ENCODE results near the gene FFAR4. TPM values are rescaled to one million over a fixed set of nuclear protein-coding genes. Genes with fewer than 3 reads are reported as not detected.

Gene FFAR4
- total RNA-seq, 1 experiment from 2014 or later = not detected

- H3K27ac ChIP-seq (ENCODE audit: low read depth, low read length, poor library complexity, severe bottlenecking) = no peak overlapping the region
- no peaks in the 10 kb centered on the region for H3K36me3 ChIP-seq (ENCODE audit: insufficient read depth, low read length, poor library complexity, severe bottlenecking)
- H3K4me3 ChIP-seq (ENCODE audit: low read depth, low read length, poor library complexity, severe bottlenecking) = no peak overlapping the region
- no peaks in the 10 kb centered on the region for H3K4me1 ChIP-seq (ENCODE audit: insufficient read depth, low read length, poor library complexity, severe bottlenecking)
- H3K9me3 ChIP-seq (ENCODE audit: low read depth, low read length, poor library complexity, severe bottlenecking) = no peaks in the 10 kb centered on the region
- ChIA-PET POLR2A (ENCODE audit: low non-redundant PET) (no interaction called here), CTCF (no interaction called here)
- no TSS peak for BruUV-seq (replicated peaks)
- intact Hi-C loops (cut with micrococcal nuclease; ENCODE audit: unreplicated experiment) = no loop called here
- TF ChIP-seq, protein P1, sequence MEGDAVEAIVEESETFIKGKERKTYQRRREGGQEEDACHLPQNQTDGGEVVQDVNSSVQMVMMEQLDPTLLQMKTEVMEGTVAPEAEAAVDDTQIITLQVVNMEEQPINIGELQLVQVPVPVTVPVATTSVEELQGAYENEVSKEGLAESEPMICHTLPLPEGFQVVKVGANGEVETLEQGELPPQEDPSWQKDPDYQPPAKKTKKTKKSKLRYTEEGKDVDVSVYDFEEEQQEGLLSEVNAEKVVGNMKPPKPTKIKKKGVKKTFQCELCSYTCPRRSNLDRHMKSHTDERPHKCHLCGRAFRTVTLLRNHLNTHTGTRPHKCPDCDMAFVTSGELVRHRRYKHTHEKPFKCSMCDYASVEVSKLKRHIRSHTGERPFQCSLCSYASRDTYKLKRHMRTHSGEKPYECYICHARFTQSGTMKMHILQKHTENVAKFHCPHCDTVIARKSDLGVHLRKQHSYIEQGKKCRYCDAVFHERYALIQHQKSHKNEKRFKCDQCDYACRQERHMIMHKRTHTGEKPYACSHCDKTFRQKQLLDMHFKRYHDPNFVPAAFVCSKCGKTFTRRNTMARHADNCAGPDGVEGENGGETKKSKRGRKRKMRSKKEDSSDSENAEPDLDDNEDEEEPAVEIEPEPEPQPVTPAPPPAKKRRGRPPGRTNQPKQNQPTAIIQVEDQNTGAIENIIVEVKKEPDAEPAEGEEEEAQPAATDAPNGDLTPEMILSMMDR (conservative IDR thresholded peaks at IDR 0.05; ENCODE audit: low read depth, low read length) = no peak
- no peak for TF ChIP-seq EZH2 (IDR thresholded peaks at IDR 0.05; ENCODE audit: borderline replicate concordance, low read depth, low read length, poor library complexity, severe bottlenecking)
- peaks cover 14% of the 10 kb centered on the region for H3K27me3 ChIP-seq (replicated peaks; ENCODE audit: insufficient read depth, low read depth, low read length, poor library complexity)
- DNase-seq (ENCODE audit: low spot score) = no peak
Observed at GRCh38 chr10:93622942-93623341, 56.5 kb downstream of the FFAR4 start.

GRCh38 chr10:93628858-93629257 is 62.4 kb downstream of the FFAR4 start:
- no peak for DNase-seq (ENCODE audit: low spot score)
- no TSS peak for BruUV-seq (replicated peaks)
- intact Hi-C loops (cut with micrococcal nuclease; ENCODE audit: unreplicated experiment) = no loop called here
- POLR2A ChIA-PET (ENCODE audit: low non-redundant PET) = no interaction called here
- TF ChIP-seq EZH2 (IDR thresholded peaks at IDR 0.05; ENCODE audit: borderline replicate concordance, low read depth, low read length, poor library complexity, severe bottlenecking) = no peak
- TF ChIP-seq, protein P1 (conservative IDR thresholded peaks at IDR 0.05; ENCODE audit: low read depth, low read length) = no peak
- Histone ChIP-seq H3K36me3 (ENCODE audit: insufficient read depth, low read length, poor library complexity, severe bottlenecking) (no peaks in the 10 kb centered on the region), H3K4me3 (ENCODE audit: low read depth, low read length, poor library complexity, severe bottlenecking) (no peak overlapping the region), H3K4me1 (ENCODE audit: insufficient read depth, low read length, poor library complexity, severe bottlenecking) (no peaks in the 10 kb centered on the region), H3K27me3 (replicated peaks; ENCODE audit: insufficient read depth, low read depth, low read length, poor library complexity) (no peaks in the 10 kb centered on the region), H3K27ac (ENCODE audit: low read depth, low read length, poor library complexity, severe bottlenecking) (no peak overlapping the region), H3K9me3 (ENCODE audit: low read depth, low read length, poor library complexity, severe bottlenecking) (no peaks in the 10 kb centered on the region)
- CTCF ChIA-PET = no interaction called here

GRCh38 chr10:93629647-93630305 is 63.3 kb downstream of the FFAR4 start:
- no peak for DNase-seq (ENCODE audit: low spot score)

More at GRCh38 chr10:93629647-93630305, 63.3 kb downstream of the FFAR4 start:
- Histone ChIP-seq H3K4me1 (ENCODE audit: insufficient read depth, low read length, poor library complexity, severe bottlenecking) (no peaks in the 10 kb centered on the region), H3K36me3 (ENCODE audit: insufficient read depth, low read length, poor library complexity, severe bottlenecking) (no peaks in the 10 kb centered on the region), H3K27me3 (replicated peaks; ENCODE audit: insufficient read depth, low read depth, low read length, poor library complexity) (no peaks in the 10 kb centered on the region), H3K27ac (ENCODE audit: low read depth, low read length, poor library complexity, severe bottlenecking) (no peak overlapping the region), H3K9me3 (ENCODE audit: low read depth, low read length, poor library complexity, severe bottlenecking) (no peaks in the 10 kb centered on the region), H3K4me3 (ENCODE audit: low read depth, low read length, poor library complexity, severe bottlenecking) (no peak overlapping the region)
- ChIA-PET CTCF (no interaction called here), POLR2A (ENCODE audit: low non-redundant PET) (no interaction called here)
- intact Hi-C loops (cut with micrococcal nuclease; ENCODE audit: unreplicated experiment) = no loop called here
- TF ChIP-seq, protein P1 (conservative IDR thresholded peaks at IDR 0.05; ENCODE audit: low read depth, low read length) = no peak
- no peak for TF ChIP-seq EZH2 (IDR thresholded peaks at IDR 0.05; ENCODE audit: borderline replicate concordance, low read depth, low read length, poor library complexity, severe bottlenecking)
- no TSS peak for BruUV-seq (replicated peaks)

All from A673 (cell line).